Measurements from ENCODE around the gene SLC30A10. TPM values are rescaled to one million over a fixed set of nuclear protein-coding genes. Genes with fewer than 3 reads are reported as not detected.

The SLC30A10 gene
- polyA plus RNA-seq, 1 donor (not counting 4 experiments of a cell fraction or from before 2014, with no cell fraction given), result 0.03 TPM

DNA sequence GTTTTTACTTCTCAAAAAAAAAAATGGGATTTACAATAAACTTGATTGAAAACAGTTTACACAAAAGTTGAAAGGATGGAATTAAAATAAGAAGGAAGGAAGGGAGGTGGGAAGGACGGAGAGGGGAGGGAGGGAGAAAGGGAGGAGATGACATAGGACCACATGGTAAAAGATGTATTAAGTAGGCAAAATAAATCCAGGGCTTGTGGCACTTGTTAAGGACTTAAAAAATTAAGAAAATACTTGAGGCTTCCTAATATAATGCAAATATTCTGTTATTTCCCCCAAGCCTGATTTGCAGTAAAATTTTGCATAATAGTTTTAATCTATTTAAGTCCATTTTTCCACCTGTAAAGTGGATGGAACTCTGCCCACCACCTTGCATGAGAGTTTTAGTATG is 27.5 kb downstream of the SLC30A10 start:
- H3K9me1 ChIP-seq (ENCODE audit: control insufficient read depth, extremely low read depth, insufficient read depth, low read length), result no peaks in the 10 kb centered on the region
- no peaks in the 10 kb centered on the region for H3K79me2 ChIP-seq (ENCODE audit: control insufficient read depth, insufficient read depth, low read length)
- DNase-seq (ENCODE audit: low read depth, low spot score) (no peak), FAIRE-seq (no peak)
- no peak overlapping the region for H3K27ac ChIP-seq (ENCODE audit: control insufficient read depth, insufficient read depth, low read length)
- no peaks in the 10 kb centered on the region for H3K9me3 ChIP-seq (ENCODE audit: control insufficient read depth, low read depth, low read length)
- dilution Hi-C loops (cut with MboI; ENCODE audit: extremely low pct_ligation_motif_present, low sequenced_read_pairs), result no loop called here
- H4K20me1 ChIP-seq (ENCODE audit: control insufficient read depth, extremely low read depth, insufficient read depth, low read length), result no peaks in the 10 kb centered on the region
- H3K27me3 ChIP-seq (ENCODE audit: control insufficient read depth, extremely low read depth, insufficient read depth, low read length), result no peaks in the 10 kb centered on the region
- no peak overlapping the region for H3K4me2 ChIP-seq (ENCODE audit: control insufficient read depth, extremely low read depth, insufficient read depth, low read depth, low read length)
- H3K4me3 ChIP-seq (ENCODE audit: control insufficient read depth in 2 of 3, extremely low read depth in 1 of 3, insufficient read depth in 2 of 3, low read depth in 1 of 3, low read length in 3 of 3), result no peak overlapping the region
- no peaks in the 10 kb centered on the region for H3K4me1 ChIP-seq (ENCODE audit: control insufficient read depth, extremely low read depth, insufficient read depth, low read length)
- TF ChIP-seq, protein P1, sequence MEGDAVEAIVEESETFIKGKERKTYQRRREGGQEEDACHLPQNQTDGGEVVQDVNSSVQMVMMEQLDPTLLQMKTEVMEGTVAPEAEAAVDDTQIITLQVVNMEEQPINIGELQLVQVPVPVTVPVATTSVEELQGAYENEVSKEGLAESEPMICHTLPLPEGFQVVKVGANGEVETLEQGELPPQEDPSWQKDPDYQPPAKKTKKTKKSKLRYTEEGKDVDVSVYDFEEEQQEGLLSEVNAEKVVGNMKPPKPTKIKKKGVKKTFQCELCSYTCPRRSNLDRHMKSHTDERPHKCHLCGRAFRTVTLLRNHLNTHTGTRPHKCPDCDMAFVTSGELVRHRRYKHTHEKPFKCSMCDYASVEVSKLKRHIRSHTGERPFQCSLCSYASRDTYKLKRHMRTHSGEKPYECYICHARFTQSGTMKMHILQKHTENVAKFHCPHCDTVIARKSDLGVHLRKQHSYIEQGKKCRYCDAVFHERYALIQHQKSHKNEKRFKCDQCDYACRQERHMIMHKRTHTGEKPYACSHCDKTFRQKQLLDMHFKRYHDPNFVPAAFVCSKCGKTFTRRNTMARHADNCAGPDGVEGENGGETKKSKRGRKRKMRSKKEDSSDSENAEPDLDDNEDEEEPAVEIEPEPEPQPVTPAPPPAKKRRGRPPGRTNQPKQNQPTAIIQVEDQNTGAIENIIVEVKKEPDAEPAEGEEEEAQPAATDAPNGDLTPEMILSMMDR (optimal IDR thresholded peaks at IDR 0.05 in 1 of 3, IDR thresholded peaks at IDR 0.05 in 1 of 3, conservative IDR thresholded peaks at IDR 0.05 in 1 of 3; ENCODE audit: extremely low read depth in 1 of 3, insufficient read depth in 2 of 3, low read length in 3 of 3), result no peak
- TF ChIP-seq EZH2 (IDR thresholded peaks at IDR 0.05; ENCODE audit: low read length), result no peak
- no peak overlapping the region for H2AFZ ChIP-seq (ENCODE audit: control insufficient read depth, low read length)
- no peak overlapping the region for H3K9ac ChIP-seq (ENCODE audit: control insufficient read depth, extremely low read depth, insufficient read depth, low read length)
- no peaks in the 10 kb centered on the region for H3K36me3 ChIP-seq (ENCODE audit: control insufficient read depth in 2 of 2, extremely low read depth in 1 of 2, insufficient read depth in 2 of 2, low read length in 2 of 2)

DNA sequence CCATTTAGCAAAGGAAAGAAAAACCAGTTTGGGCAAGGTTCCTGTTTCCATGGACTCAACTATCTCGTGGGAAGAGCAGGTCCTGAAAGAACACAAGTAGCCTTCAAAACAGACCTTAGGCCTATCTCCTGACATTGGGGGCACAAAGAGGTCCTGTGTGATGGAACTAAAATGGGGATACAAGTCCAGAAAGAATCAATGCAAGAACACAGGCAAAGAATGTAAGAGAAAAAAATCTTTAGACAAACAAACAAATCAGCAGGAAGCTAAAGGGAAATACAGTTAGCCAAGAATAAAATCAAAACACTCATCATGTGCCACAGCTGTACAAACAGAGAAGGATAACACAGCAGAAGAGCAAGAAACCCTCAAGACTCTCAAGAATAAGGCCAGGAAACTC is 28.2 kb downstream of the SLC30A10 start:
- no peaks in the 10 kb centered on the region for H3K9me1 ChIP-seq (ENCODE audit: control insufficient read depth, extremely low read depth, insufficient read depth, low read length)
- H3K79me2 ChIP-seq (ENCODE audit: control insufficient read depth, insufficient read depth, low read length), result no peaks in the 10 kb centered on the region
- TF ChIP-seq, protein P1 (optimal IDR thresholded peaks at IDR 0.05 in 1 of 3, IDR thresholded peaks at IDR 0.05 in 1 of 3, conservative IDR thresholded peaks at IDR 0.05 in 1 of 3; ENCODE audit: extremely low read depth in 1 of 3, insufficient read depth in 2 of 3, low read length in 3 of 3), result no peak
- TF ChIP-seq EZH2 (IDR thresholded peaks at IDR 0.05; ENCODE audit: low read length), result no peak
- no peaks in the 10 kb centered on the region for H3K9me3 ChIP-seq (ENCODE audit: control insufficient read depth, low read depth, low read length)
- H3K9ac ChIP-seq (ENCODE audit: control insufficient read depth, extremely low read depth, insufficient read depth, low read length), result no peak overlapping the region
- H3K4me1 ChIP-seq (ENCODE audit: control insufficient read depth, extremely low read depth, insufficient read depth, low read length), result no peaks in the 10 kb centered on the region
- H3K4me3 ChIP-seq (ENCODE audit: control insufficient read depth in 2 of 3, extremely low read depth in 1 of 3, insufficient read depth in 2 of 3, low read depth in 1 of 3, low read length in 3 of 3), result no peak overlapping the region
- no peaks in the 10 kb centered on the region for H4K20me1 ChIP-seq (ENCODE audit: control insufficient read depth, extremely low read depth, insufficient read depth, low read length)
- no peaks in the 10 kb centered on the region for H3K36me3 ChIP-seq (ENCODE audit: control insufficient read depth in 2 of 2, extremely low read depth in 1 of 2, insufficient read depth in 2 of 2, low read length in 2 of 2)
- H3K4me2 ChIP-seq (ENCODE audit: control insufficient read depth, extremely low read depth, insufficient read depth, low read depth, low read length), result no peak overlapping the region
- no peak overlapping the region for H3K27ac ChIP-seq (ENCODE audit: control insufficient read depth, insufficient read depth, low read length)
- DNase-seq (ENCODE audit: low read depth, low spot score) (no peak), FAIRE-seq (no peak)
- H3K27me3 ChIP-seq (ENCODE audit: control insufficient read depth, extremely low read depth, insufficient read depth, low read length), result no peaks in the 10 kb centered on the region
- dilution Hi-C loops (cut with MboI; ENCODE audit: extremely low pct_ligation_motif_present, low sequenced_read_pairs), result no loop called here
- no peak overlapping the region for H2AFZ ChIP-seq (ENCODE audit: control insufficient read depth, low read length)

Measured in keratinocyte (primary cell).